Measurements from ENCODE around the gene HNF1B. TPM values are rescaled to one million over a fixed set of nuclear protein-coding genes. Genes with fewer than 3 reads are reported as not detected.

HNF1B gene
- total RNA-seq, 1 experiment from 2014 or later = not detected

GRCh38 chr17:37731056-37731455 is 13.8 kb downstream of the HNF1B start:
- CTCF ChIA-PET = interaction anchor here (0.5 kb wide), 1 partner anchor 81 kb away, joined by 6 read pairs; no protein-coding TSS in a partner anchor
- TF ChIP-seq EZH2 (IDR thresholded peaks at IDR 0.05; ENCODE audit: low read depth) = no peak
- no peak for TF ChIP-seq CTCF (conservative IDR thresholded peaks at IDR 0.05)
- no peaks in the 10 kb centered on the region for H3K27me3 ChIP-seq (ENCODE audit: insufficient read depth, low read depth)

GRCh38 chr17:37729905-37730304 is 15.0 kb downstream of the HNF1B start:
- Histone ChIP-seq H3K4me2 (no peak overlapping the region), H3K79me2 (ENCODE audit: low read depth) (no peaks in the 10 kb centered on the region), H4K20me1 (ENCODE audit: insufficient read depth) (no peaks in the 10 kb centered on the region), H3K9me3 (ENCODE audit: insufficient read depth, low read depth) (no peaks in the 10 kb centered on the region), H3K9me2 (ENCODE audit: insufficient read depth) (no peaks in the 10 kb centered on the region), H3K4me3 (no peak overlapping the region), H3K27me3 (ENCODE audit: insufficient read depth, low read depth) (no peaks in the 10 kb centered on the region), H3K27ac (no peak overlapping the region), H3F3A (ENCODE audit: insufficient read depth, low read depth) (no peaks in the 10 kb centered on the region), H3K4me1 (replicated peaks; ENCODE audit: insufficient read depth) (no peaks in the 10 kb centered on the region), H2AFZ (no peak overlapping the region), H3K36me3 (ENCODE audit: low read depth) (no peaks in the 10 kb centered on the region)
- TF ChIP-seq EZH2 (IDR thresholded peaks at IDR 0.05; ENCODE audit: low read depth) (no peak), CTCF (conservative IDR thresholded peaks at IDR 0.05) (no peak)
- BruUV-seq (replicated peaks) = no TSS peak
- intact Hi-C loops (cut with micrococcal nuclease; ENCODE audit: unreplicated experiment) = no loop called here
- POLR2A ChIA-PET (ENCODE audit: unreplicated experiment) = no interaction called here
- no peak for DNase-seq
- CTCF ChIA-PET = no interaction called here

More at GRCh38 chr17:37731056-37731455, 13.8 kb downstream of the HNF1B start:
- H3K36me3 ChIP-seq (ENCODE audit: low read depth) = no peaks in the 10 kb centered on the region
- no peak overlapping the region for H3K27ac ChIP-seq
- H2AFZ ChIP-seq = no peak overlapping the region
- no peaks in the 10 kb centered on the region for H3K79me2 ChIP-seq (ENCODE audit: low read depth)
- POLR2A ChIA-PET (ENCODE audit: unreplicated experiment) = no interaction called here
- BruUV-seq (replicated peaks) = no TSS peak
- H4K20me1 ChIP-seq (ENCODE audit: insufficient read depth) = no peaks in the 10 kb centered on the region
- intact Hi-C loops (cut with micrococcal nuclease; ENCODE audit: unreplicated experiment) = no loop called here
- no peak overlapping the region for H3K4me3 ChIP-seq
- no peak overlapping the region for H3K4me2 ChIP-seq
- H3K4me1 ChIP-seq (replicated peaks; ENCODE audit: insufficient read depth) = no peaks in the 10 kb centered on the region
- H3K9me3 ChIP-seq (ENCODE audit: insufficient read depth, low read depth) = no peaks in the 10 kb centered on the region
- H3F3A ChIP-seq (ENCODE audit: insufficient read depth, low read depth) = no peaks in the 10 kb centered on the region
- H3K9me2 ChIP-seq (ENCODE audit: insufficient read depth) = no peaks in the 10 kb centered on the region
- no peak for DNase-seq

GRCh38 chr17:37726891-37727675 is 17.8 kb downstream of the HNF1B start:
- no peaks in the 10 kb centered on the region for H3K4me1 ChIP-seq (replicated peaks; ENCODE audit: insufficient read depth)
- ChIA-PET POLR2A (ENCODE audit: unreplicated experiment) (no interaction called here), CTCF (no interaction called here)
- H2AFZ ChIP-seq = no peak overlapping the region
- TF ChIP-seq CTCF (conservative IDR thresholded peaks at IDR 0.05) (no peak), EZH2 (IDR thresholded peaks at IDR 0.05; ENCODE audit: low read depth) (no peak)
- no peaks in the 10 kb centered on the region for H3F3A ChIP-seq (ENCODE audit: insufficient read depth, low read depth)
- no peaks in the 10 kb centered on the region for H3K36me3 ChIP-seq (ENCODE audit: low read depth)
- H3K4me3 ChIP-seq = no peak overlapping the region
- H3K9me2 ChIP-seq (ENCODE audit: insufficient read depth) = no peaks in the 10 kb centered on the region
- BruUV-seq (replicated peaks) = no TSS peak
- H3K27ac ChIP-seq = no peak overlapping the region
- intact Hi-C loops (cut with micrococcal nuclease; ENCODE audit: unreplicated experiment) = no loop called here
- no peaks in the 10 kb centered on the region for H4K20me1 ChIP-seq (ENCODE audit: insufficient read depth)
- H3K9me3 ChIP-seq (ENCODE audit: insufficient read depth, low read depth) = no peaks in the 10 kb centered on the region
- no peak overlapping the region for H3K4me2 ChIP-seq
- no peaks in the 10 kb centered on the region for H3K79me2 ChIP-seq (ENCODE audit: low read depth)
- no peak for DNase-seq
- no peaks in the 10 kb centered on the region for H3K27me3 ChIP-seq (ENCODE audit: insufficient read depth, low read depth)
